NT2/D1 (cell line): ENCODE measurements around the gene DLGAP3.

ENCODE experiments used
- SUZ12 ChIP-seq: IDR thresholded peaks from 2 replicates; pipeline ENCODE4 v1.6.1; 2011; ENCODE audit not compliant: insufficient read length, insufficient read depth; ENCODE audit errors: extremely low read depth
- YY1 ChIP-seq: IDR thresholded peaks from 2 replicates; pipeline ENCODE4 v1.6.1; 2011; ENCODE audit not compliant: insufficient read length, insufficient read depth
- ZNF274 ChIP-seq: IDR thresholded peaks from 2 replicates; pipeline ENCODE4 v1.6.1; 2011; ENCODE audit warnings: mild to moderate bottlenecking, low read depth, low read length

- TF ChIP-seq ZNF274 (no peak), SUZ12 (no peak), YY1 (no peak)
These were observed 22.7 kb downstream of the DLGAP3 start for GRCh38 chr1:34906756-34907155.
